ENCODE measurements around the gene BDP1. TPM values are rescaled to one million over a fixed set of nuclear protein-coding genes. Genes with fewer than 3 reads are reported as not detected.
"Not testable (repeated sequence)": the region's sequence is repeated elsewhere in the genome, so short reads cannot be mapped to it uniquely, and the experiment has no call there.

Gene BDP1
- total RNA-seq, 1 donor from 2014 or later, result 26.8 TPM

GRCh38 chr5:71591100-71591499, 135.6 kb downstream of the BDP1 start:
- no peaks in the 10 kb centered on the region for H3K27me3 ChIP-seq (ENCODE audit: low read depth)
- intact Hi-C loops (cut with DNase I), result no loop called here
- H3K9me3 ChIP-seq, result no peaks in the 10 kb centered on the region
- no peak for DNase-seq
- peaks cover 21% of the 10 kb centered on the region for H3K4me1 ChIP-seq
- H3K36me3 ChIP-seq, result peaks cover 7% of the 10 kb centered on the region
- no peak for ATAC-seq
- no peak for TF ChIP-seq CTCF (IDR thresholded peaks at IDR 0.05)
- H3K27ac ChIP-seq, result no peak overlapping the region
- no peak overlapping the region for H3K4me3 ChIP-seq

- Histone ChIP-seq H3K4me3 (no peak overlapping the region), H3K36me3 (peaks cover 58% of the 10 kb centered on the region), H3K4me1 (no peaks in the 10 kb centered on the region), H3K9me3 (no peaks in the 10 kb centered on the region), H3K27me3 (ENCODE audit: low read depth) (no peaks in the 10 kb centered on the region), H3K27ac (no peak overlapping the region)
- no peak for TF ChIP-seq CTCF (IDR thresholded peaks at IDR 0.05)
- no peak for ATAC-seq
- DNase-seq, result no peak
- intact Hi-C loops (cut with DNase I), result no loop called here
Measured at GRCh38 chr5:71596169-71596568, 140.7 kb downstream of the BDP1 start.

DNA sequence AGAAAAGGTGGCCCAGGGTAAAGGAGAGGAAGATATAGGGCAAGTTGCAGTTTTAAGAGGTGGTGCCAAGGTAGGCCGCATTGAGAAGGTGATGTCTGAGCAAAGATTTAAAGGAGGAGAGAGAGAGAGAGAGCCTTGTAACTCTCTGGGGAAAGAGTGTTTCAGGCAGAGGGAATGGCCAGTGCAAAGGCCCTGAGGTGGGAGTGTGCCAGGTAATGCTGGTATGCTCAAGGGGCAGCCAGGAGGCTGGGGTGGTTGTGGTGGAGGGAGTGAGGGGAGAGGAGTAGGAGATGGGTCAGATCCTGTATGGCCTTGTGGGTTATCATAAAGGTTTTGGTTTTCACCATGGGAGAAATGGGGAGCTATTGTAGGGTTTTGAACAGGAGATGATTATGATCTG, 141.6 kb downstream of the BDP1 start:
- intact Hi-C loops (cut with DNase I), result no loop called here
- H3K27me3 ChIP-seq (ENCODE audit: low read depth), result no peaks in the 10 kb centered on the region
- ATAC-seq, result no peak
- no peak for DNase-seq
- H3K9me3 ChIP-seq, result no peaks in the 10 kb centered on the region
- peaks cover 64% of the 10 kb centered on the region for H3K36me3 ChIP-seq
- H3K27ac ChIP-seq, result no peak overlapping the region
- no peaks in the 10 kb centered on the region for H3K4me1 ChIP-seq
- no peak overlapping the region for H3K4me3 ChIP-seq
- no peak for TF ChIP-seq CTCF (IDR thresholded peaks at IDR 0.05)

- TF ChIP-seq CTCF (IDR thresholded peaks at IDR 0.05), result no peak
Measured at GRCh38 chr5:71600783-71601182, 145.3 kb downstream of the BDP1 start.

GRCh38 chr5:71601222-71602026, 146.0 kb downstream of the BDP1 start:
- DNase-seq, result no peak
- H3K4me3 ChIP-seq, result no peak overlapping the region
- no peaks in the 10 kb centered on the region for H3K9me3 ChIP-seq
- H3K36me3 ChIP-seq, result peaks cover 78% of the 10 kb centered on the region
- TF ChIP-seq CTCF (IDR thresholded peaks at IDR 0.05), result peak; percentile 55
- ATAC-seq, result peak; percentile 80 to 81
- no peaks in the 10 kb centered on the region for H3K4me1 ChIP-seq
- H3K27ac ChIP-seq, result no peak overlapping the region
- no peaks in the 10 kb centered on the region for H3K27me3 ChIP-seq (ENCODE audit: low read depth)
- intact Hi-C loops (cut with DNase I), result no loop called here

More at GRCh38 chr5:71600783-71601182, 145.3 kb downstream of the BDP1 start:
- H3K4me1 ChIP-seq, result no peaks in the 10 kb centered on the region
- intact Hi-C loops (cut with DNase I), result no loop called here
- ATAC-seq (no peak), DNase-seq (no peak)
- peaks cover 82% of the 10 kb centered on the region for H3K36me3 ChIP-seq
- no peak overlapping the region for H3K27ac ChIP-seq
- H3K9me3 ChIP-seq, result no peaks in the 10 kb centered on the region
- H3K4me3 ChIP-seq, result no peak overlapping the region
- H3K27me3 ChIP-seq (ENCODE audit: low read depth), result no peaks in the 10 kb centered on the region

GRCh38 chr5:71609916-71610315, 154.5 kb downstream of the BDP1 start:
- H3K4me3 ChIP-seq; H3K4me1 ChIP-seq; intact Hi-C loops (cut with DNase I); H3K27me3 ChIP-seq (ENCODE audit: low read depth); DNase-seq; ATAC-seq; H3K27ac ChIP-seq; H3K9me3 ChIP-seq: not testable (repeated sequence)
- peaks cover 41% of the 10 kb centered on the region for H3K36me3 ChIP-seq
